Neural crest cell (in vitro differentiated cells): Measurements from ENCODE around the gene FKBP1A. TPM values are rescaled to one million over a fixed set of nuclear protein-coding genes. Genes with fewer than 3 reads are reported as not detected.

Experiments used
- DNase-seq: peaks from one replicate; pipeline ENCODE4 v3.0.0; 2021; ENCODE audit warnings: low read depth, mixed read lengths, low spot score
- H3K27ac Mint-ChIP-seq: one replicate; pipeline ENCODE4 v1.8.0; 2021; ENCODE audit warnings: mild to moderate bottlenecking, mixed read lengths; ENCODE audit not compliant: unreplicated experiment
- H3K27me3 Mint-ChIP-seq: 2 replicates; pipeline ENCODE4 v1.8.0; 2021; ENCODE audit warnings: low read depth, mild to moderate bottlenecking, mixed read lengths
- H3K36me3 Mint-ChIP-seq: 2 replicates; pipeline ENCODE4 v1.8.0; 2021; ENCODE audit warnings: low read depth, mild to moderate bottlenecking, mixed read lengths
- H3K4me1 Mint-ChIP-seq: 2 replicates; pipeline ENCODE4 v1.8.0; 2021; ENCODE audit warnings: mixed read lengths
- H3K4me3 Mint-ChIP-seq: one replicate; pipeline ENCODE4 v1.8.0; 2021; ENCODE audit warnings: mild to moderate bottlenecking, mixed read lengths
- H3K9me3 Mint-ChIP-seq: 2 replicates; pipeline ENCODE4 v1.8.0; 2021; ENCODE audit warnings: mixed read lengths
- CTCF ChIP-seq: fragments of 200-600 bp; sonication (generic); conservative IDR thresholded peaks from 2 replicates; pipeline ENCODE4 v1.5.0; 2021; ENCODE audit warnings: antibody characterized with exemption, mild to moderate bottlenecking
- total RNA-seq: library from RNA; stranded (reverse); gene quantifications from 2 replicates; pipeline ENCODE4 v1.2.1, GENCODE V29; 2021

The FKBP1A gene
- total RNA-seq, 1 donor from 2014 or later = 176 TPM

GRCh38 chr20:1326031-1326930 lies 66.6 kb downstream of the FKBP1A start:
- H3K4me3 Mint-ChIP-seq = no peak overlapping the region
- DNase-seq = no peak
- no peak for TF ChIP-seq CTCF
- H3K27me3 Mint-ChIP-seq = no peaks in the 10 kb centered on the region
- H3K36me3 Mint-ChIP-seq = no peaks in the 10 kb centered on the region
- H3K9me3 Mint-ChIP-seq = no peaks in the 10 kb centered on the region
- no peak overlapping the region for H3K27ac Mint-ChIP-seq
- no peaks in the 10 kb centered on the region for H3K4me1 Mint-ChIP-seq

- Mint-ChIP-seq H3K36me3 (no peaks in the 10 kb centered on the region), H3K4me3 (no peak overlapping the region), H3K27ac (no peak overlapping the region), H3K9me3 (no peaks in the 10 kb centered on the region), H3K4me1 (no peaks in the 10 kb centered on the region), H3K27me3 (no peaks in the 10 kb centered on the region)
- peak; percentile 95 for DNase-seq
- peak; percentile 48 for TF ChIP-seq CTCF
Measured at GRCh38 chr20:1325173-1326030, 67.5 kb downstream of the FKBP1A start.

GRCh38 chr20:1324598-1325172 lies 68.2 kb downstream of the FKBP1A start:
- Mint-ChIP-seq H3K9me3 (no peaks in the 10 kb centered on the region), H3K27me3 (no peaks in the 10 kb centered on the region), H3K4me1 (no peaks in the 10 kb centered on the region), H3K4me3 (no peak overlapping the region), H3K36me3 (no peaks in the 10 kb centered on the region), H3K27ac (no peak overlapping the region)
- no peak for DNase-seq
- no peak for TF ChIP-seq CTCF

- peak overlapping the region; percentile 69 for H3K4me3 Mint-ChIP-seq
Measured at GRCh38 chr20:1323830-1324597, 68.8 kb downstream of the FKBP1A start.

More at GRCh38 chr20:1323830-1324597, 68.8 kb downstream of the FKBP1A start:
- H3K27me3 Mint-ChIP-seq = no peaks in the 10 kb centered on the region
- H3K36me3 Mint-ChIP-seq = no peaks in the 10 kb centered on the region
- H3K27ac Mint-ChIP-seq = no peak overlapping the region
- no peak for DNase-seq
- H3K4me1 Mint-ChIP-seq = no peaks in the 10 kb centered on the region
- no peaks in the 10 kb centered on the region for H3K9me3 Mint-ChIP-seq
- TF ChIP-seq CTCF = no peak
